HG02981 (cell line): ENCODE measurements around the gene MYEOV.
A peak's percentile ranks its signal among the peaks of the same experiment; 100 is the strongest.

Source experiments
- ATAC-seq: cut with Tn5 transposase; IDR thresholded peaks from one replicate; pipeline ENCODE4 v1.9.1; 2021; ENCODE audit warnings: mild to moderate bottlenecking, moderate library complexity; ENCODE audit not compliant: unreplicated experiment

Gene MYEOV

DNA sequence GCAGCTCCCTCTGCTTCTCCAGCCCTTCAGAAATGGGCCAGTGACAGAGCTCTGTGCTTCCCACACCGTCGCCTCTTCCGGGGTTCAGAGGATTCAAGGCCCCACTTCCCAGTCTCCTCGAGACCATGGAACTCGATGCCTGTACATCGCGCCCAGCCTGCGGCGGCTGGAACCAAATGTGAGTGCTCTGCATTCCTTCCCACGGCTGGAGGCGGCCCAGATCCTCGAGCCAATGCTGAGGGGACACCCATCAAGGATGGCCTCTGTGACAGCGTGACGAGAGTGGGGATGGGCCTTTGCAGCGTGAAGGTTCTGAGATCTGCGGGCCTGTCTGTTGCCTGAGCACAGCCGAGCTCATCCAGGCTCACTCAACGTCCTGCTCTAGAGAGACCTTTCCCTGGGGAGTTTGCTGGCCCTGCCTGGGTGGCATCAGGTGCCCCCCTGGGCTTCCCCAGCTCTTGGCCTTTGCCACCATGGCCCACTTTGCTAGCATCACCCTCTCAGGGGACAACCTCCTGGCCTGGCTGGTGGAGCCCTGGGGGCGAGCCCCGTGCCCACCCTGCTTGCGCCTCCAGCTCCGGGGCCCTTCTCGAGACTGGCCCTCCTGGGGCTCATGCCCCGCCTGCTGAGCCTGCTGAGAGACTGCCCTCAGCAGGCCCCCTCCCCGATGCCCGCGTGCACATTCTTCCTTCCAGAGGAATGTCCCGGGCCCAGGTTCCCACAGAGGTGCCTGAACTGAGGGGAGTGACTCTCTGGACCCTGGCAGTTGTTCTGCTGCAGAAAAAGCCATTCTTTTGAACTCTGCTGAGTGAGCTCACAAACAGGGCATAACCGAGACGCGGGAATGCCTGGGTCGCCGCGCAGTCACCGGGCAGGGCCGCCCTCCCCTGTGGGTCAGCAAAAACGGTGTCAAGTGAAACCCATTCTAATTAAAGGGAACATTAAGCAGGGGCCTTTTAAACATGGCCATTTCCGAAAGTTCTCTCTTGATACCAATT is 7.3 kb upstream of the MYEOV start:
- ATAC-seq: no peak

DNA sequence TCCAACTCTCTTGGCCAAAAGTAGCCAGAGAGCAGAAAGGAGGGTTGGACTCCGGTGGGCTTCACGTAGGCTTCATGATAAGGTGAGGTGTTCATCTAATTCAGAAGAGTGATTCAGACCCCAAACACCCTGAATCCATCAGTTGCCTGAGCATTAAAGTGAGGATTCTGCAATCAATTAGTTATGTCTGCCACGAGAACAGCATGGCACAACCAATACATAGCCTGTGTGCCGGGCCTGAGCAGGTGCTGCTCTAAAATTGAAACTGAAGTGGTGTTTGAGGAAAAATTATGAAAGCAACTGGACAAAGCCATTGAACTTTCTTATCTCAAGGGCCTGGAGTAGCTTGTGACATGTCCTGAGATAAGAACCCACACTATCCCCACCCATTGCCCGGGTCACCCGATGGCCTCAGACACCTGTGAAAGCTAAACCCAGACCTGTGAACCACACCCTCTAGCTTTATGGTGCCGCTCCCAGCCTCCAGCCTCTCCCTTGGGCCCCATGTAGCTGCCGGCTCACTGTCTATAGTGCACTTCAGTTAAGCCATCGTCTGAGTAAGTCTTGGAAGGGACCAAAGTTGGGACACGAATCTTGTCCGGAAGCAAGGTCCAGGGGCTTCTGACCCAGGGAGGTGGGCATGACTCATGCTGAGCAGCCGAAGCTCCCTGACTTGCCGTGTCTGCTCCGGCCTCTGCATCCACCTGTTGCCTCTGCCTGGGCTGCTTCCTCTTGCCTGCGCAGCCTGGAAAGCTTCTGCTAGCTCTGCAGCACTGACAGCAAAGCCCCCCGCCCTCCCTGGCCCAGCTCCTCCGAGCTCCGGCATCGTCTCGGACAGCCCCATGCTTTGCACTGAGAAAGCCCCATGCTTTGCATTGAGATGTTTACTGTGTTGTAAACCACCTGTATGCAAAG is 5.7 kb upstream of the MYEOV start:
- ATAC-seq: no peak

DNA sequence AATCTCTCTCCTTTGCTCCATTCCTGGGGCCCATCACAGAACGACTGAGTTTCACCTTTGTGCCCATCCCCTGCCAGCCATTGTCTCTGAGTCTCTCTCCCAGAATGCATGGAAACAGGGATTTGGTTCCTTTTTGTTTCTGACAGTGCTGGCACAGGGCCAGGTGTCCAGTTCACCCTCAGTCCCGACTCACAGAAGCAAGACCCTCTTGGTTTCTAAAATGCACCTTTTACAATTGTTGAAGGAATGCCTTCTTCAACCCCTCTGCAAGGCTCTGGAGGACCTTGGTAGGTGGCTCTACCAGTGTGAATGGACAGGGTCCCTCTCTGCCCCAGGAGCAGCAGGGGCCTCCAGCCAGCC is 5.1 kb upstream of the MYEOV start:
- ATAC-seq: no peak

DNA sequence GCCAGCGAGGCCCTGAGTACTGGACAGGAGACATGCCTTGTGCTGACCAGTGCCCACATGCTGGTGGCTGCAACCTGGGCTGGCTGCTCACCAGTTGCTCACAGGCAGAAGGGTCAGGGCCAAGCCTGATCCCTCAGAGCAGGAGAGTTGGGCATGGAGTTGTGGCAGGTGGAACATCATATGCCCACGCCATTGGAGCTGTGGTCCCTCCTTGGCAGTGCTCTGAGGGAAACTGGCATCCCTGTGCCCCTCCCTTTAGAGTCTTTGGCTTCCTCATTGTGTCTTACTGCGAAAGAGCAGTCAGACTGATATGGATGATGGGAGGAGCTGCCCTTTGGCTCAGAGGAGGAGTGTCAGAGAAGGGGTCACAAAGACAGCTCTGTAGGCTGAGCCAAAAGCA is 3.1 kb upstream of the MYEOV start:
- ATAC-seq: no peak

DNA sequence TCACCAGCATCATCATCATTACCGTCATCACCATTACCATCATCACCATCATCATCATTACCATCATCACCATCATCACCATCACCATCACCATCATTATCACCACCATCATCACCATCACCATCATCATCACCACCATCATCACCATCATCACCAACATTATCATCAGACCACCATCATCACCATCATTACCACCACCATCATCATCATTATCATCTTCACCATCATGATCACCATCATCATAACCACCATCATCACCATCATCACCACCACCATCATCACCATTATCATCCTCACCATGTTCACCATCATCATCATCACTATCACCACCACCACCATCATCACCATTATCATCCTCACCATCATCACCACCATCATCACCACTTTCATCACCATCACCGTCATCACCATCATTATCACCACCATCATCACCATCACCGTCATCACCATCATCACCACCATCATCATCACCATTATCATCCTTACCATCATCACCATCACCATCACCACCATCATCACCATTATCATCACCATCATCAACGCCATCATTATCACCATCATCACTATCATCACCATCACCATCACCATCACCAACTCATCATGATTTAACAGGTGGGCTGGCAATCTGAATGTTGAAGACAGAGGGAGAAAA is 2.4 kb upstream of the MYEOV start:
- ATAC-seq: no peak

DNA sequence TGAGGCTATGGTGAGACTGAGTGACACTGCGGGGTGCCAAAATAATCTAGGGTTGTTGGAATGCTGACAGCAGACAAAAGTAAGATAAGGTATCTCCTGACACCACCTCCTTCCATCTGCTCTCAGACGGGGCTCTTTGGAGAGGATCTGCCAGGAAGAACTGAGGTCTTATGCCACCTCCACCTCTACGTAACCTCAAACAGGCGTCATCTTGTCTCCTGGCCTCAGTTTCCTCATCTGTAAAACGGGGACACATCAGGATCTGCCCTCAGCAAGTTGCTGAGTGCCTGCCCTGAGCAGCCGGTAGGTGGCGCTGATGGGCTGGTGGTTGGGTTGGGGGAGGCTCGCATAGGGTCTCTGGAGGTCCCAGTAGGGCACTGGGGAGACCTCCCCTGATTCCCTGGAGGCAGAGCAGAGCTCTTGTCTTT is 1.7 kb upstream of the MYEOV start:
- ATAC-seq: no peak

DNA sequence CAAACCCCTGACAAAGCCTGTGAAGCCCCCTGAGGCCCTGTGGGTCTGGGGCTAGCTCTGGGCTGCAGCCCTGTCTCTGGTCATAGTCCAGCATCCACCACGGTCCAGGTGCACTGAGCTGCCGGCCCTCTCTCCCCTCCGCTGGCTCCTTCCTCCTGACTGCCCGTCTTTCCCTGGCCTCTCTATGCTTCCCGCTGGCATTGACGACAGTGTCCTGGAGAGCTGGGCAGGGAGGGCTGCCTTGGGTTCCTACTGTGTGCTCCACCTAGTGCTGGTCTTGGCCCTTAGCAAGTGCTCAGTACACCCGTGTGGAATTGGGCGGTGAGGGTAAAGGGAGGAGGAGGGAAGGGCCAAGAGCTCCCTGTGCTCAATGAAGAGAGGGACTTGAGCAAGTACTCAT is 868 bp upstream of the MYEOV start:
- no peak for ATAC-seq

DNA sequence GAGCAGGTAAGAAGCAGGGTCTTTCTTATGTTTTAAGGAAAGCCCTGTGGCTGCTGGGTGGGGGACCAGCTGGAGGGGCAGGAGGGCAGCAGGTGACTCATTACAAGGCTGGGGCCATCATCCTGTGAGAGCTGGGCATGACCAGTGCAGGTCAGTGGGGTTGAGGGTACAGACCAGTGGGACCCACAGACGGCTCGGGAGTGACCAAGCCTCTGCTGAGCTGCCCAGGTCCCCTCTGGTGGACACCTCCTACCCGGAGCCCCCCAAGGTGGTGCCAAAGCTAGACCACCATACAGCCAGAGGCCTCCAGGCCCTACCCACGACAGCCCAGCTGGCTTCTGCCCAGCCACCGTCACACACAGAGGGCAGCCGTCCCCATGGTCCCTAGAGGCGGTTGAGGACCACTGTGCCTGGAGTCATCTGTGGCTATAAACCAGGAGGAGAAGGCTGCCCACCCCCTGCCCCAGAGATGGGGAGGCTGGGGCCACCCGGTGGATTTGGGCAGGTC is 670 bp downstream of the MYEOV start:
- no peak for ATAC-seq

DNA sequence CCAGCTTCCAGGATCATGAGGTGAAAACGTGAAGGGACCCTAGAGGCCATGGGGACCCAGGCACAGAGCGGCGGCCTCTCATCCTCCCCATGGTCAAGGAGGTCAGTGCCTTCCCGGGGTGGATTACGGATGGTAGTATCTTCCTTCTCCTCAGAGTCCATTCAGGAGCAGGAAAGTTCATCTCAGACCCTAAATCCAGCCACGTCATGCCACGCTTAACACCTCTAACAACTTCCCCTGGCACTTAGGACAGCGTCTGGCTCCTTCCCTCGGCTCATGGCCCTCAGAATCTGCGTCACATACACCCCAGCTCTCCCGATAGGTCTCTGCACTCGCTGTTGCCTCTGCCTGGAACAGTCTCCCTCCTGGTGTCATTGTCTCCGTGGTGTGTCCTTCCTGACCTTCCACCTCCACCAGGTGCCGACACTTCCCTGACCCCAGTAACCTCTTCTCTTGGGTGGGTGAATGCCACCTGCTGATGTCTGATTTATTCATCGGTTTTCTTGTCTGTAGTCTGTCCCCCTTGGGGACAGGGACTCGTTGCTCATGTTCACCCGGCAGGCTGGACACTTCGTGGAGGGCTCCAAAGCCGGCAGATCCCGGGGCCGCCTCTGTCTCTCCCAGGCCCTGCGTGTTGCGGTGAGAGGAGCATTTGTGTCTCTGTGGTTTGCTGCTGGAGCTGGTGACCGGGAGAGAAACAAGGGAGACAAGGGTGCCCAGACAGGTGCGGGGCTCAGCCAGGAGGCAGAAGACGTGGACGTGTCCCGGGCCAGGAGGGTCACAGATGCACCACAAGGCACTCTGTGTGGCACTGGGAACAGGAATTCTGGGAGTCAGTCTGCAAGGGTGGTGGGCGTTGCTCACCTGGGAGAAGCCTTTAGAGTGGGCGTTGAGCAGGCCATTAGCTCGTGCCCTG is 1.4 kb downstream of the MYEOV start:
- no peak for ATAC-seq

DNA sequence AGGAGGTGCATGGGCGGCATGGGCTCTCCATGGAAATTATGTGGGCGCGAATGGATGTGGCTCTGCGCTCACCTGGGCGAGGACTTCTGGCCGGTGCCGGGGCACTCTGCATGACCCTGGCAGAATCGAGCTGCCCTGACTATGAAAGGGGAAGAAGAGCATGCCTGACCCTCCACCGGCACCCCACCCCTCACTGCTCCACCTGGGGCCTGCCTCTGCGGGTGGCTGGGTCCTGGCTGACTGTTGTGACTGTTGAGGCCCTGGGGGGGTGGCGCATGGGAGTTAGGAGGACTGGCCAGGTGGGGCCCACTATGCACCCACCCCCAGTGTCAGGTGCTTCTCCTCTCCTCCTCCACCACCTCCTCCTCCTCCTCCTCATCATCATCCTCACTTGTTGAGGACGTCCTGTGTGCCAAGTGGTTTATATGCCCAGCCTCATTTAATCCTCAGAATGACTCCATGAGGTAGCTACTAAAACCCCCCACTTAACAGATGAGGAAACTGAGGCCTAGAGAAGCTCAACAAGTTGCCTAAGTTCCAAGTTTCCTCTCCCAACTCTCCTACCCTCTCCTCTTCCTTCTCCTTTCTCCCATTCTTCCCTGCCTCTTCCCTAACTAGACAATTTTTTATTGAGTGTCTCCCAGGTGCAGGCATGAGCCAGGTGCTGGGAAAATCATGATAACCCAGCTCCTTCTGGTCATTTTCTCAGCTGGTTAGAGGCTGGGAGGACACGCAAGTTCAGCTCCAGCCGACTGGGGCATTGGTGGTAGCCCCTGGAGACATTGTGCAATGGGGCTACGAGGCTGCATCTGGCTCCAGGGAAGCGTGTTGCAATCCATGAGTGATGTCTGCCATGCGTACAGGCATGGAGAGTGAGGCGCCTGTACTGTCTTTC is 2.3 kb downstream of the MYEOV start:
- ATAC-seq: no peak

DNA sequence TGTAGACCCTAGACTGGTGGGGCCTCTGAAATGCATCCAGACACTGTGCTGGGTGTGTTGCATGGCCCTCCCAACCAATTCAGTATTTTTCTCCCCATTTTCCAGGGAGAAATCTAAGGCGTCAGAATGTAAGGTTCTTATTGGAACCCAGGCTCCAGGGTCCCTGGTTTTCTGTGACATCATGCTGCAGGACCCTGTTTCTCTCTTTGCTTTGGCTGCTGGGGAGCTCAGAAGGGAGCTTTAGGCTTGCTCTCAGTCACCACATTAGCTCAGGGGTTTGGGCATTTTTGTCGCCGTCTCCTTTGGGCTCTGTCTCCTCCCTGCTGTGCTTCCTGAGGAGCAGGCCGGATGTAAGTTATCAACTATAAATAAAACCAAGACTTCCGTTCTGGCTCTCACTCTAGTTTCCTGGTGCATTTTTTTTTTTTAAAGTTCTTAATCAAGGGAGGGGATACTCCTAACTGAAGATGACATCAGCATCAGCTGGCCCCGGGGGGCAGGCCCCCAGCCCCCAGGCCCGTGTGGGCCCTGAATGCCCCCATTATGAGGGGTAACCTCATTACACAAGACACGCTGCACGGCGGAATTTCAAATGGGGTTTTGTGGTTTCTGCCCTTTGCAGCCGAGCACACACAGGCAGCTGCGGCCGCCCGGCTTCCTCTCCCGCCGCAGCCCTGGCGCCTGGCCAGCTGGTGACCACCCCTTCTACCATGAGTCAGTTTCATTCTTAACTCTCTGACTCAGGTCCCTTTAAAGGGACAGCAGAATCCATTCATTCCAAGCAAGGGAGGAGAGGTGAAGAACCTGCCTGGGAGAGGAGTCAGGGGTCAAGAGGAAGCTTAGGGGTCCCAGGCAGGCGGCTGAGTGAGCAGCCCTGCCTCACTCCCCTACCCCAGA is 3.2 kb downstream of the MYEOV start:
- peak; percentile 58 for ATAC-seq

DNA sequence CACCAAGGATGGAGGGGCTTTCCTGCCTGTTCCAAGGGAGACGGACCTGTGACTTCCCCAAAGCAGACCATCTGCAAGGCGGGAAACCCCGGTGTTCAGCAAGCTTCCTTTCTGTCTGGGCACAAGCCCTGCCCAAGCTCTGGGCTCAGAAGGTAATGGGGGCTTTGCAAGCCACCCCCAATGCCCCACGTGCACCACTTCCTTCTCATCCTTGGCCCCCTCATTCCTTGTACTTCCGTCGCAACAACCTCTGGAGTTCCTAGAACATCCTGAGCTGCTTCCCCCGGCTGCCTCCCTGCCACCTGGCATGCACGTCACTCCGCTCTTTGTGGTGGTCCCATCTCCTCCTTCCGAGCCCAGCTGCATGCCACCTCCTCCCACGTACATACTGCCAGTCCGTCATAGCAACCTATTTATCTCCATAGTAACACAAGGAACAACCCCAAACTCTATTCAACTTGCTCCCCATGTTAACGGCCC is 3.9 kb downstream of the MYEOV start:
- peak; percentile 17 for ATAC-seq

DNA sequence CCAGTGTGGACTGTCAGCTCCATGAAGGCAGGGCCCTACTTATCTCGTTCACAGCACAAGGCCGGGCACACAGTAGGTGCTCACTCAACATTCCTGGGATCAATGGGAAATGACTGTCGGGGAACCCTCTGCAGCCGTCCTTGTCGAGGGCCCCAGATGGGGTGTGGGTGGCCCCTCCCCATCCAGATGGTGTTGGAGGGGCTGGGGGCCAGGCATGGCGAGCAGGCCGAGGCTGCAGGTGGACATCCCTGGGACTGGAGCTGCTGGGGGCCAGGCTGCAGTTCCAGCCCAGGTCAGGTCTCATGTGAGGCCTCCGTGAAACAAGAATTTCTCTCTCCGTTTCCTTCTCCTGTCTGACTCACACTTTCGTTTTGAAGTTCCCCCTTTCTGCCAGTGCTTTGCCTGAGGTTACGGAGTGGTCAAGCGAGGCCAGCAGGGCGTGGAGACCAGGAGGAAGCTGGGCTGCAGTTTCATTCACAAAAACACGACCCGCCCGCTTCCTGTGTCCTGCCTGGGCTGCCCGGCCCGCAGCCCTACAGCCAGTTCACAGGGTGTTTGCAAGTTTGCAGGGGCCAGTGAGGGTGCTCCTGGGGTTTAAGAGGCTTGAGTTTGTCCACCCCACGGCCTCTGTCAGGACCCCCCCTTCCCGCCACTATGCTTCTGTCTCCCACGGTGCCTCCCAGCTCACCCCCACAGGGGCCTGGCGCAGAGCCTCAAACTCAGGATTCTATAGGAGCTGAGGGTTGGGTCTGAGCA is 4.5 kb downstream of the MYEOV start:
- peak; percentile 38 for ATAC-seq

DNA sequence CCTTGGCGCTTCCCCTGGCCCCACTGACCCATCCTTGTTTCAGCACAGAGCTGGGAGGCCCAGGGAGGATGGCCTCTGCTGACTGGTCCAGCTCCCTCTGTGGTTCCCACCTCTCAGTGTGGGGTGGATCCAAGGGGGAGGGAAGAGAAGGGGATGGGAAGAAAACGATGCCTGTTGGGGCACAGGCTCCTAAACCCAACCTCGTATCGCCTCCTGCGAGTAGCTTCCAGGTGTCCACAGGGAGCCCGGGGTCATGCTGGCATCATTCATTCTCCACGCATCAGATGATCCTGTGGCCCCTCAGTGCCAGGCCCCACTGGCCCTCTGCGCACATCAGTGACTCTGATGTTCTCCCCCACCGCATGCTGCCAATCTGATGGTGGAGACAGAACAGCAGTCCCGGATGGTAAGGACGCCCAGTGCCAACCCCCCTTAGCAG is 5.1 kb downstream of the MYEOV start:
- ATAC-seq: no peak

DNA sequence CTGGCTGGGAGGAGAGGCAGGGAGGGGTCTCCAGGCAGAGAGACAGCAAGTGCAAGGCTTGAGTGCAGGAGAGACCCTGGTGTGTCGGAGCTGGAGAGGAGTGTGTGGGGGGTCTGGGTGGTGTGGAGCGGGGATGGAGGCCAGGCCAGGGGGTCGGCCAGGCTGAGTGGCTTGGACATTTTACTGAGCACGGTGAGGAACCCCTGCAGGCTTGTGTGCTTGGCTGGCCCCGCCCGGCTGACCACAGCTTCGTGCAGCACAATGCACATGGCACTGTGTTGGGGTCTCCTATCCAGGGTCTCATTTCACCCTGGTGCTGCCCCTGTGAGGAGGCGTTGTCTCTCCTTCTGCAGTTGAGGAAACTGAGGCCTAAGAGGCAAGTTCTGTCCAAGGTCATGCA is 5.6 kb downstream of the MYEOV start:
- no peak for ATAC-seq

DNA sequence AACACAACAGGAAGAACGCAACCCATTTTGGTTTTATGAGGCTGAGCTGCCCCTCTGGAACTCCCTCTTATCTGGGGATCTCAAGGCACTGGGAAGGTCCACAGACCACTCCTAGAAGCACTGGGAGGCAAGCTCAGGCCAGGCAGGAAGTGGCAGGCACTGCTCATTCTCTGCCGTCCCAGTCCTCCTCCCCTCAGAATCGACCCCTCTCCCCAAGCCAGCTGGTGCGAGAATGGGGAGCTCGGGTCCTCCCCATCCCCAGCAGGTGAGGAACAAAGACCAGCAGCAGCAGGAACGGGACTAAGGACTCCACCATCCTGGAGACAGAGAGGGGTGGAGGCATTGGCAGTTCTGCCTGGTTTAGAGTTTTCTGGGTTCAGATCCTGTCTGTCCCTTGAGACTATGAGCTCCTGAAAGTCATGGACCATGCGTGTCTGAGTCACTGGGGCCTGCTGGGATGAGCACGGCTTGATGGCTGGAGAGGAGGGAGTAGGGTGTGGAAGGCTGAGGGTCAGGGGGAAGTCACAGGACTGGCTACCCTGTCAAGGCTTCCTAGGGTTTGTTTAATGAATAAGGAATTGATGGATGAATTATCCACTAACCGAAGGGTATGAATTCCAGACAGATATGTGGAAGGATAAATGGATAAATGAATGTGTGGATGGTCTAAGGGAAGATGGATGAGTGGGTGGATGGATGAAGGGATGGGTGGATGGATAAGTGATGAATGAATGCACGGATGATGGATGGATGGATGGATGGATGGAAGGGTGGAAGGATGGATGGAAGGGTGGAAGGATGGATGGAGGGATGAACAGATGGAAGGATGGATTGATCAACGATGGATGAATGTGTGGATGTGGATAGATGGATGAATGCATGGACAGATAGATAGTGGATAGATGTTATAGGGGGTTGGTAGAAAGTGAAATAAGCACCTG is 6.4 kb downstream of the MYEOV start:
- ATAC-seq: no peak
